Measurements from ENCODE around the gene ABR.
"Not testable (repeated sequence)": the region's sequence is repeated elsewhere in the genome, so short reads cannot be mapped to it uniquely, and the experiment has no call there.

ABR gene

DNA sequence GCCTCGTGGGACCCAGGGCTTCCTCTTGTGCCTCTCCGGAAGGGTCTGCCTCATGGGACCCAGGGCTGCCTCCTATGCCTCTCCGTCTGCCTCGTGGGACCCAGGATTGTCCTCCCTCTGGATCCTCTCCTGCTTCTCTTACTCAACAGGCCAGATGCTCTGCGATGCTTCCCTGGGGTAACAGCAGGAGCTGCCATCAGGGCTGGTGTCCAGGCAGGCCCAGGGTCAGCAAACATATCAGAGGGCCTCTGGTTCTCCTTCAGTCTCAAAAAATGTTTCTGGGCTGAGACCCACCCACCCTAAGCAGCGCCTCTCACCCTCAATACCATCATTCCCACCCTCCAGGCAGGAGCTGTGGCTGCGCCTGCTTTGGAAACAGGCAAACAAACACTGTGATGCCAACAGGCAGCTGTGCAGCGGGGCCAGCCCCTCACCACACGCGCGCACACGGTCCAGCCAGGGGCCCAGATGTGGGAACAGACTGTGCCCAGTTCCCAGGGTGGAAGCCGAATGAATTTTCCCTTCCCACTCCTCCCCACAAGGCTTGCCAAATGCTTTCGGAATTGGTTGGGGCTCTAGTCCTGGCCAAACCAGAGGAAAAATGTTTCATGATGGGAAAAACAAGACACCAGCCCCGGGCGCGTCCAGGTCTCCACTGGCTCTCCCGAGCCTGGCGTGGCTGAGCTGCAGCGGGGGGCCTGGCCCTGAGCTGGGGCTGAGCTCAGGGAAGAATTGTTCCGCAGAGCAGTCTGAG, 171.6 kb downstream of the ABR start:
- DNase-seq (ENCODE audit: low spot score): no peak

DNA sequence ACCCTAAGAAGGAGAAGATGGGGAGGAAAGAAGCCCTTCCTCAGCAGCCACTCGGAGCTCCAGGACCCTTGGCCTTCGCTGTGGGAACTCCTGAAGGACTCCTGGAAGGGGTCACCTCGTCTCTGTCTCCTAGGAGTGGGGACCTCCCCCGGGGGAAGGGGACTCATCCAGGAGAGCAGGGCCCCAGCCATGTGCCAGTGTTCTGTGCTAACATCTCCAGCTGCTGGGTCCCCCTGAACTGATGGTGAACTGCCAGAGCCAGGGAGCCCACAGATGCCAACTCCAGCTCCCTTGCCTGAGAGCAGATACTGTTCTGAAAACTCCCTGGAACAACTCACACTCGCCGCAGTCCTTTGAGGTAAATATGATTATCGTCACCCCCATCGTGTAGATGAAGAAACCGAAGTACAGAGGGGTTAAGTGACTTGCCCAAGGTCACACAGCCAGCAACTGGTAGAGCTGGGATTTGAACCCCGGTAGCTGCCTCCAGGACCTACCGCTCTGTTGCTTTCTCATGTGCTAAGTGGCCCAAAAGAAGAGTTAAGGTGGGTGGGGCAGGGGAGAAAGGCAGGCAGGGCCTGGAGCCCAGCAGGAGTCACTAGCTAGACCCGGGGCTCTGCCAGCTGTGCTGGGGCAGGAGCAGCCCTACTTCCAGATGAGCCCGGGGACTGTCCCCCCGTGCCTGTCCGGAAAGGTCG, 172.3 kb downstream of the ABR start:
- DNase-seq (ENCODE audit: low spot score): no peak

- no peak for DNase-seq (ENCODE audit: low spot score)
These were observed 173.7 kb downstream of the ABR start for GRCh38 chr17:1006054-1006453.

DNA sequence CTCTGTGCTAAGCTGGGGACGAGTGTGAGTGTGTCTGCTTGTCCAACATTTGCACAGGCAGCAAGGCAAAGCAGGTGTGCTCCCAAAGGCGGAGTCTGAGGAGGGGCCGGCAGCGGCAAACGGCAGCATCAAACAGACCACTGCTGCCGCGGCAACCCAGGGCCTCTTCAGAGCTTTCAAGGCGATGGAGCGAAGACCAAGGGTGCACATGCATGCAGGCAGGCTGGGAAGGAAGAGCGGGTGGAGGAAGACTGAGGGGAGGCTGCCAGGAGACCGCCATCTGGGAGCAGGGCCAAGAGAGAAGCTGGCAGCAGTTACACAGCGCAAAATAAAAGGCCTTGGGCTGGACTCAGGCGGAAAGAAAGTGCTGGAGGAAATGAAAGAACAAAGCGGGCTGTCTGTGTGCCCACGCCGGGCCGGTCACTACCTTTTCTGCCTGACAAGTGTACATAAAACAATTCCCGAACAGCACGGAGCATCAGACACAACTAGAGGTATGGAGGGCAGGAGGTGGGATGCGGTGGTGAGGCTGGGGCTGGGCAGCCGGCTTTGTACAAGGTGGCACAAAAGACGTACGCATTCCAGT, 174.3 kb downstream of the ABR start:
- DNase-seq (ENCODE audit: low spot score): no peak

DNA sequence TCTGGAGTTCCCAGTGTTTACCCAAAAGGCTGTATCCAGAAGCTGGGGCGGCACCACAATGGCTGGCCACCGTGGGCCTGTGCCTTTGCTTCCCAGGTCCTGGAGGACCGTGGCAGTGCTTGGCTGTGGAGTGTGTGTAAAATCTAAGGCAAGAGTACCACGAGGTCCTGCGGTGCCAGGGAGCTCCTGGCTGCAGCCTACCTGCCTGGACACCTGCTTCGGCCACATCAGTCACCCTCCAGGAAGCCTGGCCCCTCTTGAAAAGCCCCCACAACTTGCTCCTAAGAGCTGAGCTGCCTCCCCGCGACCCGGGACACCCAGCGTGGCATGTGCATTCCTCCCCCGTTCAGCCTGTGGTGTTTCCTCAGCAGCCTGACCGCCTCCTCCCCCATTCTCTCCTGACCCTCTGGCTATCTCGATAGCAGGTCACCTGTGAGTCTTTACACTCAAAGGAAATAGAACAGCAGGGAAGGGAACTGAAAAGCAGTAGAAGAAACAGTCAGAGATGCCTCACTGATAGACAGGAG, 174.9 kb downstream of the ABR start:
- no peak for DNase-seq (ENCODE audit: low spot score)

DNA sequence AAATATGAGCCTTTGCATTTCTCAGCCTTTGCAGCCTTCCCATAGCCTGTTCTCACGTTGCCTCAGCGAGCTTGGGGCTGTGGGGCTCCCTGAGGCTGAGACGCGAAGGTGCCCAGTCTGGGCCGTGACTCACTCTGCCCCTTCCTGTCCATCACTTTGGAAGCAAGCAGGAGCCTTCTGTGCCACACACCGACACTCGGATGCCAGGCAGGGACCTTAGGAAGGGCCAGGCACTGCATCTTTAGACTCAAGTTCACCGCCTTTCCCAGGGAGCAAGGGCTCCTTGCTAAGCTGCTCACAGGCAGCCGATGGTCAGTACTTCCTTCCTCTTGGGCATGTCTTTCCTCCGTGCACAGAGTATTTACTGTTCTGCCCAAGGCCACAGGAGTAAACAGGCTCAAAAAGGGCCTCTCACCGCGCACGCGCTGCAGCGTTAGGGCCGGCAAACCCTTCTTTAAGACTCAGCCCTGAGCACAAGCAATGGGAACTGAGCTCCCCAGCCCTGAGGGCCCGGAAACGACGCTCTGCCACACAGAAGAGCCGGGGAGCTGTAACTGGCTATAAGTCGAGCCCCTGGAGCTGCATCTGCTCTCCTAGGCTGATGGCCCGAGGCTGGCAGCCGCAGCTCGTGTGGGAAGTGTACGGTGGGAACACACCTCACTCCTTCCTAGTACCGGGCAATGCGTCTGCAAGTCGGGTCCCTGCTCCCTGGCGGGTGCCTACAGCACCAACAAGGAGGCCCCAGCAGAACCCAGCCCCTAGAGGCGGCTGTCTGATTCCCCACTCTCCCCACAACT, 175.6 kb downstream of the ABR start:
- no peak for DNase-seq (ENCODE audit: low spot score)

- DNase-seq (ENCODE audit: low spot score): no peak
These were observed 176.2 kb downstream of the ABR start for GRCh38 chr17:1003633-1003971.

GRCh38 chr17:1002771-1003555, 176.8 kb downstream of the ABR start:
- DNase-seq (ENCODE audit: low spot score): no peak

DNA sequence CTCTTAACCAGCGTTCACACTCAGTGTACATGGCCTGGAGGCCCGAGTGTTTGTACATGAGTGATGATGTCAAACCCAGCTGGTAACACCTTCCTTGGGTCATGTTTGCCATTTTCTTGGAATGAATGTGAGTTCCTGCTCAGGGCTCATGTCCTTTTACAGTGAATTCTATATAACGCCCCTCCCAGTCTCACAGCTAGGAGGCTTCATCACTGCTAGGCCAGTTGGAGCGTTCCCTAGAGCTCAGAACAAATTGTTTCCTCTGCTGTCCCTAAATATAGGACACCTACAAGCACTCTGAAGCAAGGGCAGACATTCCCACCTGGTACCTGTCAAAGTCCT, 177.4 kb downstream of the ABR start:
- DNase-seq (ENCODE audit: low spot score): no peak

GRCh38 chr17:1001640-1002411, 178.0 kb downstream of the ABR start:
- DNase-seq (ENCODE audit: low spot score): no peak

- DNase-seq (ENCODE audit: low spot score): no peak
These were observed 179.0 kb downstream of the ABR start for GRCh38 chr17:1000597-1001461.

- DNase-seq (ENCODE audit: low spot score): no peak
These were observed 181.7 kb downstream of the ABR start for GRCh38 chr17:998111-998510.

GRCh38 chr17:996554-997344, 183.0 kb downstream of the ABR start, which contains the start of gene TIMM22:
Gene TIMM22, plus strand, starts transcription at chr17:997129. Its CDS starts 14 bp downstream, at chr17:997143.
- DNase-seq (ENCODE audit: low spot score): peak; percentile 93

DNA sequence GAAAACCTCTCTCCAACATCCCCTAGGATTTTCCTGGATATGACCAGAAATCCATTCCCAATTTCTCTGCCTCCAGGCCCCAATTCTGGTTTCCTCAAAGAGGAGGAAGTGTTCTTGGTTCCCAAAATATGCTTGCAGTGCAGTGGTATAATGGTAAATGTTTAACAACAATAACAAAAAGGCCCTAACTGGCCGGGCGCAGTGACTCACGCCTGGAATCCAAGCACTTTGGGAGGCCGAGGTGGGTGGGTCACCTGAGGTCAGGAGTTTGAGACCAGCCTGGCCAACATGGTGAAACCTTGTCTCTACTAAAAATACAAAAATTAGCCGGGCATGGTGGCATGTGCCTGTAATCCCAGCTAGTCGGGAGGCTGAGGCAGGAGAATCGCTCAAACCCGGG, 184.5 kb downstream of the ABR start:
- not testable (repeated sequence) for DNase-seq (ENCODE audit: low spot score)

DNA sequence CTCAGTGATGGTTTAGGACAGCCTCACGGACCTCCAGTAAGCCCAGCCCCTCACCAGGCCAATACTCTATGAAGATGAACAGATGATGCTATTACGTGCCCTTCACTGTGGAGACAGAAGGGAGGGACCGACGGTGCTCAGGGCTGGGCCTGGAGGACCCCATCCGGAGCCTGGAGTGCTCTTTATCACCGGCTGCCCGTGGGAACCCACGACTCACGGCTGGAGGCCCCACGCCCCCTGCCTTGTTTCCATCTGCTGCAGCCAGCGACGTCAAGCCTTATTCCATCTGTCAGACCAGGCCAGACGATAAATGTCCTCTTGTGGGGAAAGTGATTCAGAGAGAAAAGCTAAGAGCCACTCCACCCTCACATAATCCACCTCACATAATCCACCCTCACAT, 186.8 kb downstream of the ABR start:
- DNase-seq (ENCODE audit: low spot score): no peak

GRCh38 chr17:988561-988960, 191.2 kb downstream of the ABR start:
- no peak for DNase-seq (ENCODE audit: low spot score)

DNA sequence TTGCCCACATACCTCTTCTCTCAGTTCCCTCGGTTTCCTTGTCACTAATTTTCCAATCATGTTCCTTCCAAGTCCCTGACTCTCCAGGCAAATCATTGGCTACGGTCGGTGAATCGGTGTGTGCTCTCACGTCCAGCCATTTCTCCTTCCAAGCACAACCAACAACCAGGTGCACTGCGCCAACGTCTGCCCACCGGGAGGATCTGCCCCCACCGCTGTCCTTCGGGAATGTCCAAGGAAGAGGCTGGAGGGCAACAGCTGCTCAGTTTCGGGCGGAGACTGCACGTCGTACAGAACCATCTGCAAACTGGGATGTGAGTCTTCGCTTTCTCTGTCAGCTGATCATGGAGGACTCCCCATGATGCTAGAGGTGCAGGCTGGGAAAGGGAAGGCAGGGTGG, 191.8 kb downstream of the ABR start:
- no peak for DNase-seq (ENCODE audit: low spot score)

- DNase-seq (ENCODE audit: low spot score): no peak
These were observed 193.4 kb downstream of the ABR start for GRCh38 chr17:986322-986929.

- no peak for DNase-seq (ENCODE audit: low spot score)
These were observed 195.9 kb downstream of the ABR start for GRCh38 chr17:983921-984320.

All from NAMALWA (cell line).